ENCODE data around the gene ZBTB18.

GRCh38 chr1:244006381-244006901 lies 44.6 kb upstream of the ZBTB18 start:
- TF ChIP-seq CTCF (IDR thresholded peaks at IDR 0.05; ENCODE audit: poor library complexity, severe bottlenecking) (no peak), SMC3 (conservative IDR thresholded peaks at IDR 0.05; ENCODE audit: poor library complexity) (no peak), POLR2AphosphoS5 (IDR thresholded peaks at IDR 0.05) (no peak)
